Activated T-cell treated with anti-CD3 and anti-CD28 coated beads, Interleukin-2, amount 50 U/mL, for 1 hour (primary cell): Measurements from ENCODE around the gene PTK7.
A peak's percentile ranks its signal among the peaks of the same experiment; 100 is the strongest.
"Not testable (repeated sequence)": the region's sequence is repeated elsewhere in the genome, so short reads cannot be mapped to it uniquely, and the experiment has no call there.

Experiments used
- DNase-seq: peaks from one replicate; pipeline ENCODE4 v3.0.0-alpha.2; 2020

The PTK7 gene

DNA sequence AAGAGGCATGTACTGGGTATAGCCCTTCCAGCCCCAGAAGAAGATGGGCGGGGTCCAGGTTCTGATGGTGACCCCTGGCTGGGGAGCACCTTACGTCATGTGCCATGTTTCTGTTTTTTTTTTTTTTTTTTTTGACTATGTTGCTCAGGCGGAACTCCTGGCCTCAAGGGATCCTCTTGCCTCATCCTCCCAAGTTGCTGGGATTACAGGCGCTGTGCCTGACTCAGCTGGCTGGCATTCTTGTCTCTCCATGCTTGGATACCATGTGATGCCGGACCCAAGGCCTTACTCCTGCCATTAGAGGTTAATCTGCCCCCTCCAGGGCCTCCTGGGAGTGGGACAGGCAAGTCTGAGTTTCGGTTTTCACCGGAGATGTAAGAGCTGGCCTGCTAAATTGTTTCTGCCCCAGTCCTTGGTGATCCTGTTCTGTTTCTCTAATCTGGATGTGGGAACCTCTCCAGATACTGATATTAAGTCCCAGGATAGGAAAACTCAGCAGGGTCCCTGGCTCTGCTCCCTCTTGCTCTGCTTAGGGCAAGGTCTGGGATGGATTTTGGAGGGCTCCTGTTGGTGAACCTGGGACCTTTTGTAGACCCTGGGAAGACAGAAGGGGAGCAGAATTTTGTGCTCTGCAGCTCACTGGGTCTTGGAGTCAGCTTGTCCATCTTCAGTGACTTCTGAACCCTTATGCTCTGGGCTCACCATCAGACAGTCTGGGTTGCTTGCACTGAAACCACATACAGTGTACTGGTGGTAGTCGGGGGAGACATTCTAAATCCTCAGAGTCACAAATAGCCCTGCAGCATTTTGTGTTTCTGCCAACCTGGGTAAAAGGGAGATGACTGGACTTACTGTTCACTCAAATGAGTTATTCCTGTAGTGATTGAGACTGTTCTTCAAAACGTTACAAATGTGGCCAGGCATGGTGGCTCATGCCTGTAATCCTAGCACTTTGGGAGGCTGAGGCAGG is 45.1 kb downstream of the PTK7 start:
- no peak for DNase-seq

DNA sequence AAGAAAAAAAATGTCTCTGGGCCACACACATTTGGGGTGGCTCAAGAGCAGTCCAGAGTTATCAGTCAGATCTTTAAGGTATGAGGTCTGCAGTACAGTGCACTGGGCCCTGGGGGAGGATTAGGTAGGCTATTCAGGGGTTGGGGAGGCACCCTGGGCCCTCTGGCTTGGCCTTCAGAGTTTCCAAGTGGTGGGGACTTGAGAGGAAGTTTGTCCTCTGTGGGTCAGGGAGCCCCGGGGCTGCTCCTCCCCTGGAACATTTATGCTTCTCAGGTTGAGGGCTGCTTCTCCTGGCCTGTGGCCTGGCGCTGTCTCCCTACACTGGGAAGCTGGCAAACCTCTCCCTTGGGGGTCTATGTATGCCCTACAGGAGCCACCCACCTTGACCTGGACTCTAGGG is 46.0 kb downstream of the PTK7 start:
- DNase-seq: no peak

DNA sequence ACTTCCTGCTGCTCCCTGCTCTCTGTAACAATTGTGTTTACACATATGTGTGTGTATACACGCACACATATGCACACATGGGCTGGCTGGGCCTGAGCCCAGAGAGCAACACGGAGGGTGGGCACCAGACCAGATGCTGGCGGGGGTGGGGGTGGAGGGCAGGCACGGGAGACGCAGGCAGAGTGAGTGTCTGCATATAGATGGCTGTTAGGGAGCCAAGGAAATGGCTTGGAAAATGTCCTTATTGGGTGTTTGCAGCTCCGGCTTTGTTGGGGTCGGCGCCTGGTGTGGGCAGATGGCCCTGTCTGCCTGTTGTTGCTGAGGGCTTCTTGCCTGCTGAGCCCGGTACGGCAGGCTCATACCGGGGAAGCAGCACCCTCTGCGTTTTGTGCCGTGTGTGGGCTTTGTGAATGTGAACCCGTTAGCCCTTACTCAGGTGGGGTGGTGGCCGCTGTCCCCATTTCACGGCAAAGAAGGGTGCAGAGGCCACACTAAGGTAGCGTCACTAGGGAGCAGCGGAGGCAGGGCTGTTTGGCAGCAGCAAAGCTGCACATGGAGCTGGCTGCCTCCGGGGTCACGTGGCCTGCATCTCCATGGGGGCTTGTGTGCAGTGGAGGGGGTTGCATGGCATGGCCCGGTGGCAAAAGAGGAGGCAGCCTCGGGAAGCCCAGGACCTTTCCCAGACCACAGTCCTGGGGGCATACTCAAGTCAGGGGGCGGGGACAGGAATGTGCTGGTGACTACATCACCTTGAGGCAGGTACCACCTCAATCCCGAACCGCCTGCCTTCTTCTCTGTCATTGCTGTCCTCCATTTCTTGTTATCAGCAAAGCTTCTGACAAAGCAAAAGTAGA is 47.6 kb downstream of the PTK7 start:
- DNase-seq: no peak

DNA sequence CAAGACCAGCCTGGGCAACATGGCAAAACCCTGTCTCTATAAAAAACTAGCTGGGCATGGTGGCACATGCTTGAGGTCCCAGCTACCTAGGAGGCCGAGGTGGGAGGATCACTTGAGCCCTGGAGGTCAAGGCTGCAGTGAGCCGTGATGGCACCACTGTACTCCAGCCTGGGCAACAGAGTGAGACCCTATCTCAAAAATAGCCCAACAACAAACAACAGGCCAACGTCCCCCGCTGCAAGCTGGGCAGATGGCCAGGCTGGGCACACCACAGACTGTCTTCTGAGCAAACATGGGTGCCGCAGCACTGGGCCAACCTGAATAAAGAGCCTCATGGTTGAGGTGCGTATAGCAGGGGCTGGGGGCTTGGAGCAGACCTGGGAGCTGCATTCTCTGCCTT is 48.4 kb downstream of the PTK7 start:
- no peak for DNase-seq

DNA sequence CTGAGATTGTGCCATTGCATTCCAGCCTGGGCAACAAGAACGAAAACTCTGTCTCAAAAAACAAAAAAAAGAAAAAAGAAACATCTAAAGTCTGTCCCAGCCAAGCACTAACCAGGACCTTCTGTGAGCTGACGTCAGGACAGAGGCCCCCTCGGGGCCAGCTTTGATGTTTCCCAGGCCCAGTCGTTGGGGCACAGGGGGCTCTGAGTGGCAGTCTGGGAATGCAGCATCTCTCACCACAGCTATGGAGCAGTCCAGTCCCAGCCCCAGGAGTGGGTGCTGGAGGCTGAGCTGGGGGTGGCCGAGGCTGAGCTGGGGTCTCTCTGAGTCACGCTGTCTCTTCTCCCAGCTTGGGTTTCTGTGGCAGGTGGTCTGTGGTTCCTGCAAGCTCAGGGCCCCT is 49.0 kb downstream of the PTK7 start:
- DNase-seq: no peak

DNA sequence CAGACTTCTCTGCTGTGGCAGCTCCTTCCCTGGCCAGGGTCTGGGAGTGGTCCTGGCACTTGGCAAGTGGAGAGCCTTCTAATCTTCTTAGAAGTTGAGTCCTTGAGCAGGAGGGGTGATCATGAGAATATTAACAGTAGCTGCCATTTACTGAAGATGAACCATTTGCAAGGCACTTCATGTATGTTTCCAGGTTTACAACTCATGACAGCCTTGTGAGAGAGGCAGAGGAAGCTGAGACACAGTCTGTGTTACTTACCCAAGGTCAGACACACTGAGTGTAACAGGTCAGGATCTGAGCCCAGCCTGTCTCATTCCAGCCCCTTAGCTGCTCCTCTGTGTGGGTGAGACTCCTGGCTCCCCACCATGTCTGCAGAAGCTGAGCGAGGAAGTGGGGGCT is 49.4 kb downstream of the PTK7 start:
- DNase-seq: no peak

DNA sequence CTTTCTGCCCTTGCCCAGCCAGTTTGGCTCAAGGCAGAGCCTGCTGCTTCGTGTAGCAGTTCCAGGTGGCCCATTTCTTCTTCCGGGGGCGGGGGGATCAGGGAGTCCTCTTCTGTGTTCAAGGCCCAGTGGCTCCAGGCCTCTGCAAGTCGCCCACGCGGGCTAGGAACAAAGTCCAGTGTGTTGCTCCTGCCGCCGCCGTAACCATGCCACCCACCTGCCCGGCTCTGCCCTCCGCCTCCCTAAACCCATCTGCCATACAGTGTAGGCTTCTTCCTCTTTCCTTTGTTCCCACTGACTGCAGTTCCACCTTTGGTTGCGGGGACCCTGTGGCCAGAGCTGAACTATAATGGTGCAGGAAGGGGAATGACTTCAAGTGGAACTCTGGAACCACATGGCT is 51.1 kb downstream of the PTK7 start:
- no peak for DNase-seq

DNA sequence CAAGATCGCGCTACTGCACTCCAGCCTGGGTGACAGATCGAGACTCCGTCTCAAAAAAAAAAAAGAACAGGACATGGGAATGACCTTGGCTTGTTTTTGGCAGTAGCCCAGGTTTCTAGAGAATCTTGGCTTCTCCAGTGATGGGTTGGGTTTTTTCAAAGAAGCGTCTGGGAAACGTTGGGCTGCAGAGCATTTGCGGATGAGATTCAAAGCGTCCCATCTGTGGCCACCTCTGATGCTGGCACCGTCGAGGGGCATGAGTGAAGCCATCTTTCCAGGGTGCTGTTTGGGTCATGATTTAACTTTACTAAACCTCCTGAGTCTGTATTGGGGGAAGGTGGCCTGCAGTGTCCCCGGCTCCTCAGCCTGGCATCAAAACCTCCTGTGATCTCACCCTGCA is 51.8 kb downstream of the PTK7 start:
- DNase-seq: no peak

DNA sequence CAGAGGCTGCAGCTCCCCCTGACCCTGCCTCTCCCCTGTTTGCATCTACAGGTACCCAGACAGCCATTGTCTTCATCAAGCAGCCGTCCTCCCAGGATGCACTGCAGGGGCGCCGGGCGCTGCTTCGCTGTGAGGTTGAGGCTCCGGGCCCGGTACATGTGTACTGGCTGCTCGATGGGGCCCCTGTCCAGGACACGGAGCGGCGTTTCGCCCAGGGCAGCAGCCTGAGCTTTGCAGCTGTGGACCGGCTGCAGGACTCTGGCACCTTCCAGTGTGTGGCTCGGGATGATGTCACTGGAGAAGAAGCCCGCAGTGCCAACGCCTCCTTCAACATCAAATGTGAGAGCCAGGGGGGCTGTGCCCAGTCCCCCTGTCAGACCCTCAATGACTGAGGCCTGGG is 52.8 kb downstream of the PTK7 start:
- no peak for DNase-seq

DNA sequence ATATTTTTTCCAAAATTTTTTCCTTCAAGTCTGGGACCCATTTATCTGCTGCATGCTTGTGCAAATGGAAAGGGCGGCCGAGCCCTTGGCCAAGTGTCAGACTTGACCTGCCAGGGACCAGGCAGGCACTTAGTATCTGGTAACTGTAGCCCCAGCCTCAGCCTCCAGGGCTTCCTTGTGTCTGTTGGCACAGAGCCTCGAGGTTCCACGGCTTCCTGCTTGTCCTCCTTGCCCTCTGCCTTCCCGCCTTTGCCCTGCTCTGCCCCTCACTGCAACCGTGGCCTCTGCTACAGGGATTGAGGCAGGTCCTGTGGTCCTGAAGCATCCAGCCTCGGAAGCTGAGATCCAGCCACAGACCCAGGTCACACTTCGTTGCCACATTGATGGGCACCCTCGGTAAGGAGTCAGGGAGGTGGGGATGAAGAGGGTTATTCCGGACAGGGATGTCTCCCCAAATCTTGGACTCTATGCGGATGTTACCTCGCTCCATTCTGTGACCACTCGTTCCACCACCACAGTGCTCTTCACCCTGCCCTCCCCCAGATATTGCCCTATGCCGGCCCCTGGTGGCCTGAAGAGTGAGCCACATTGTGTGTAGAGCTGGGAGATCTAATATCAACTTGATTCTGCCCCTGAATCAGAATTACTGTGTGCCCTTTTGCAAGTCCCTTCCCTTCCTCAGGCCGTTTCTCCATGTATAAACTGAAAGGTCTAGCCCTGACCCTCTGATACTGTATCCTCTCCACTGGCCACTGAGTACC is 53.5 kb downstream of the PTK7 start:
- no peak for DNase-seq

DNA sequence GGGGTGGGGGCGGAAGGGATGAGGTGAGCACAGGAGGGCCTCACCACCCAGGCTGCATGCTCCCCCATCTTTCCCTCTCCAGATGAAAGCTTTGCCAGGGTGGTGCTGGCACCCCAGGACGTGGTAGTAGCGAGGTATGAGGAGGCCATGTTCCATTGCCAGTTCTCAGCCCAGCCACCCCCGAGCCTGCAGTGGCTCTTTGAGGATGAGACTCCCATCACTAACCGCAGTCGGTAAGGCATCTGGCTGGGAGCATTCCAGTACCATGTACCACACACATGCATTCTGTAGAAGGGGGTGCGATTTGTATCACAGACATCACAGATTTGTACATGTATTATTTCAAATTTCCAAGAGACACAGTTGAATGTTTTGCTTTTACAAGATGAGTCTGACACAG is 54.3 kb downstream of the PTK7 start:
- no peak for DNase-seq

DNA sequence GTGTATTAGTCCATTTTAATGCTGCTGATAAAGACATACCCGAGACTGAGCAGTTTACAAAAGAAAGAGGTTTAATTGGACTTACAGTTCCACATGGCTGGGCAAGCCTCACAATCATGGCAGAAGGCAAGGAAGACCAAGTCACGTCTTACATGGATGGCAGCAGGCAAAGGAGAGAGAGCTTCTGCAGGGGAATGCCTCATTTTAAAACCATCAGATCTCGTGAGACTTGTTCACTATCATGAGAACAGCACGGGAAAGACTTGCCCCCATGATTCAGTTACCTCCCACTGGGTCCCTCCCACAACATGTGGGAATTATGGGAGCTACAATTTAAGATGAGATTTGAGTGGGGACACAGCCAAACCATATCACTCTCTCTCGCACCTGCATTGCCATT is 55.3 kb downstream of the PTK7 start:
- not testable (repeated sequence) for DNase-seq

DNA sequence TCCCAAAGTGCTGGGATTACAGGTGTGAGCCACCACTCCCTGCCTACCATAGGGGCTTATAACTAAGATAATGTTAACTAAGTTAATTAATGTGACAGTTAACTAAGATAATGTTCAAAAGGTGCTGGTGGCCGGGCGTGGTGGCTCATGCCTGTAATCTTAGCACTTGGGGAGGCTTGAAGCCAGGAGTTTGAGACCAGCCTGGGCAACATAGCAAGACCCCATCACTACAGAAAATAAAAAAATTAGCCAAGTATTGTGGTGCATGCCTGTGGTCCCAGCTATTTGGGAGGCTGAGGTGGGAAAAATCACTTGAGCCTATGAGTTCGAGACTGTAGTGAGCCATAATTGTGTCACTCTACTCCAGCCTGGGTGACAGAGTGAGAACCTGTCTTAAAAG is 62.2 kb downstream of the PTK7 start:
- no peak for DNase-seq

DNA sequence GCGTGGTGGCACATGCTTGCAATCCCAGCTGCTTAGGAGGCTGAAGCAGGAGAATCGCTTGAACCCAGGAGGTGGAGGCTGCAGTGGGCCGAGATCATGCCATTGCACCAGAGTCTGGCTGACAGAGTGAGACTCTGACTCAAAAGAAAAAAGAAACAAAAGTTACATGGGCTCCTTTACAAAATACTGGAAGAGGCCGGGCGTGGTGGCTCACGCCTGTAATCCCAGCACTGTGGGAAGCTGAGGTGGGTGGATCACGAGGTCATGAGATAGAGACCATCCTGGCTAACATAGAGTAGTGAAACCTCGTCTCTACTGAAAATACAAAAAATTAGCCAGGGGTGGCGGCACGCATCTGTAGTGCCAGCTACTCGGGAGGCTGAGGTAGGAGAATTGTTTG is 63.9 kb downstream of the PTK7 start:
- DNase-seq: not testable (repeated sequence)

DNA sequence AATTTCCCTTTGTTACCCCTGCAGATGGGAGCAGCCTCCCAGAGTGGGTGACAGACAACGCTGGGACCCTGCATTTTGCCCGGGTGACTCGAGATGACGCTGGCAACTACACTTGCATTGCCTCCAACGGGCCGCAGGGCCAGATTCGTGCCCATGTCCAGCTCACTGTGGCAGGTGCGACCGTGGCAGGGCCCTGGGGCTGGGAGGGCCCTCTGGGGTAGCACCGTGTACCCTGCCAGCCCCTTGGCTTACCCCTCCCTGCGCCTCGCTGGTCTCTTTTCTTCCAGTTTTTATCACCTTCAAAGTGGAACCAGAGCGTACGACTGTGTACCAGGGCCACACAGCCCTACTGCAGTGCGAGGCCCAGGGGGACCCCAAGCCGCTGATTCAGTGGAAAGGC is 65.5 kb downstream of the PTK7 start:
- no peak for DNase-seq

DNA sequence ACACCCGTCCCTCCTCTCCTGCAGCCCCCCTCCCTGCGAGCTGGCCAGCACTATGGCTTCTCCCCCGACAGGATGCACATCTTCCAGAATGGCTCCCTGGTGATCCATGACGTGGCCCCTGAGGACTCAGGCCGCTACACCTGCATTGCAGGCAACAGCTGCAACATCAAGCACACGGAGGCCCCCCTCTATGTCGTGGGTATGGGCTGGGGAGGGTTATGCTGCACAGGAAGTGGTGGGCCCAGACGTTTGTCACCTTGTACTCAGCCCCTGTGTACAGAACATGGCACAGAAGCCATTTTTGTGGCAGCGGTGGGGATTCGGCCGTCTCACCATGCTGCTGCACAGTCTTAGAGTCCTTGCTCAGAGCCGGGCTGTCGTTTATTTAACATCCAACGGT is 66.0 kb downstream of the PTK7 start:
- no peak for DNase-seq

DNA sequence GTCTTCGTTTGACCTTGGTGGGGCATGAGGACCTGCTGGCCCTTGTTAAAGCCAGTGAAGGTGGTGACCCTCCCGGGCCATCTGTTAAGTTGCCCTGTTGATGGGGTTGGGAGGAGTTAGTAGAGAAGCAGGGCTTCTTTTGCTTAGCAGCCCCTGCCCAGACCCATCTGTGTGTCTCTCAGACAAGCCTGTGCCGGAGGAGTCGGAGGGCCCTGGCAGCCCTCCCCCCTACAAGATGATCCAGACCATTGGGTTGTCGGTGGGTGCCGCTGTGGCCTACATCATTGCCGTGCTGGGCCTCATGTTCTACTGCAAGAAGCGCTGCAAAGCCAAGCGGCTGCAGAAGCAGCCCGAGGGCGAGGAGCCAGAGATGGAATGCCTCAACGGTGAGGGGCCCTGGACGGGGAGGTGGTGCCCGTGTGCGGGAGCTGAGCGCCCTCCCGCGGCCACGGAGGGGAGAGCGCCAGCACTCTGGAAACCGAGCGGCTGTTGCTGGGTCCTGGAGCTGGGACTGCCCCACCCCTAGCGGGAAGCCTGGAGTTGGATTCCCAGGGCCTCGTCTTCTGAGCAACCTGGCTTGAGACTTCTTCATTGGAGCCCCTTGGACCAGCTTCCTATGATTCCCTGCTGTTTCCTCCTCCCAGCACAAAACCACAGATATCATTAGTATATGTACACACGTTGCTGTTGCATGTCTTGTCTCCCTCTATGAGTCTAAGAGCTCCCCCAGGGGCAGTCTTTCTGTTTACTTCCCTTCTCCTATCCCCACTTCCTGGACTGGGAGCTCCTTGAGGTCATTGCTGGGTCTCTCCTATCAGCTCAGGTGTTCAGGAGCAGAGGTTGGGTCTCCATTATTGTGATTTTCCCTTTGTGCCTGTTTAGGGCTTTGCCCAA is 67.4 kb downstream of the PTK7 start:
- peak; percentile 81 for DNase-seq

DNA sequence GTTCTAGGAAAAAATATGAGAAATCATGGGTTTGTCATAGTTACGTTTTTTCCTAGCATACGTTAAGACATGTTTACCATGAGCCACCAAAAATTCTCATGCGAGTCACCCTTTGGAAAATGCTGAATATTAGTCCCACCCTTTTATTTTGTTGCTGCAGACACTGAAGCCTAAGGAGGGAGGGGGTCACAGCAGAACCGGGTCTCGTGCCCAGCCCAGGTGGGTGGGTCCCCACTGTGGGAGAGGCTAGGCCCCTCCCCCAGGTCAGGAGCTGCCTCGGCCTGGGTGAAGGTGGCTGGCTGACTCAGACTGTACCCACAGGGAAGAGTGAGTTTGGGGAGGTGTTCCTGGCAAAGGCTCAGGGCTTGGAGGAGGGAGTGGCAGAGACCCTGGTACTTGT is 68.8 kb downstream of the PTK7 start:
- DNase-seq: no peak

DNA sequence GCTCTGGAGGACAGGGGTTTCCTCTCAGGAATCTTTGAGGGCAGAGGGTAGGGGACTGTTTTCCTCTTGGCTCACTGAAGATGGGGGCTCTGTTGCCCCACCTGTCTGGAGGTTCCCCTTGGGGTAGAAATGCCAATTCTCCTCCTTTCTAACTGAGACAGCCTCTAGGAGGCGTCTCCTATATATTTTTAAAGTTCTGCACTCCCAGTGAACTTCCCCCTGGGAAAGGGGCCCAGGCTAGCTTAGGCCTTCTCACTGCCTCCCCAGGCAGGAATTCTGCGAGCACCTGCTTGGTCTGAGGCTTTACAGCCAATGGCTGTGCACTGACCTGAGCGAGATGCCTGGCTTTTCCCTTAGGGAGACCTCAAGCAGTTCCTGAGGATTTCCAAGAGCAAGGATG is 70.1 kb downstream of the PTK7 start:
- no peak for DNase-seq

DNA sequence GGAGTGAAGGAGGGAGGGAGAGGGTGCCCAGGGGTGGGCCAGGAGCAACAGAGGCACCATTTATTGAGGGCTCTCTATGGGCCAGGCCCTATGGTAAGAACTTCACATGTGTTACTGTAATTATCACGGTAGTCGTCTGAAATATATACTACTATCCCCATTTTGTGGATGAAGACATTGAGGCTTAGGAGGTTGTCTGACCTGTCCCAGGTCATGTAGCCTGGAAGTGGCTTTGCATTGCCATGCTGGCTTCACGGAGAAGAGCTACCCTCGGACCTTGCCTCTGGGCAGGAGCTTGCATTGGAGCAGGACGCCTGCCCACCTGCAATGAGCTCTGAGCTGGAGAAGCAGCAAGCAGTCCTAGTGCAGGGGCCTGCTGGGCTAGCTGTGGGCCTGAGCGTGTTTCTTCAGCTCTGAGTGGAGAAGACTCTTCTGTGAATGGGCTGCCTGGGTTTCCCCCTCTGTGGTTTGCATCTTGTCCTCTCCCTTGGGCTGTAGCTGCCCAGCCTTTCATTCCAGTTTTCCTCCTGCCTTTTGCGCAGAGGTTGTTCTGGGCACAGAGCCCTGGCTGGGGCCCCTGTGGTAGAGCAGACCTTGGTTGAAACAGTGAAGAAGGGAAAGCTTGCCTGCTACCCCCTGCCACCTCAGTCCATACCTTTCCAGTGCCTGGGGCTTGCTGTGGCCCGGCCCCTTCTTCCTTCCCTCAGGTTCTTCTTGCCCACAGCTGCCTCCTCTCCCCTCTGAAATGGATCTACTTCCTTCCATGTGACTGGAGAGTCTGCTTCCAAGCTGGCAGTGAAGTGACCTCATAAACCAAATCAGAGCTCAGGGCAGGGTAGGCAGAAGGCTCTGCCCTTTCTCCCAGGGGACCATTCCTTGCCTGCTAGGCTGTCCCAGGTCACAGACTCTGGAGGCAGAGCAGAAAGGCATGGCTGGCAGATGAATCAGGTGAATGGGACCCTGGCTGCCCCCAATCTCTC is 70.9 kb downstream of the PTK7 start:
- no peak for DNase-seq
